HG02642 (cell line): ENCODE results near the gene SLC44A2.
"Not testable (repeated sequence)": the region's sequence is repeated elsewhere in the genome, so short reads cannot be mapped to it uniquely, and the experiment has no call there.

Experiments used
- ATAC-seq: cut with Tn5 transposase; IDR thresholded peaks from one replicate; pipeline ENCODE4 v1.9.1; 2021; ENCODE audit warnings: mild to moderate bottlenecking; ENCODE audit not compliant: unreplicated experiment, poor library complexity

Gene SLC44A2

GRCh38 chr19:10675214-10675613, 49.9 kb downstream of the SLC44A2 start:
- not testable (repeated sequence) for ATAC-seq

- no peak for ATAC-seq
Observed at GRCh38 chr19:10677751-10678150, 52.4 kb downstream of the SLC44A2 start.

- ATAC-seq: no peak
Observed at GRCh38 chr19:10678813-10679212, 53.5 kb downstream of the SLC44A2 start.

- no peak for ATAC-seq
Observed at GRCh38 chr19:10679743-10680142, 54.4 kb downstream of the SLC44A2 start.

GRCh38 chr19:10680545-10681135, 55.3 kb downstream of the SLC44A2 start:
- ATAC-seq: no peak

GRCh38 chr19:10681658-10682057, 56.3 kb downstream of the SLC44A2 start:
- ATAC-seq: no peak

- ATAC-seq: no peak
Observed at GRCh38 chr19:10682397-10683063, 57.2 kb downstream of the SLC44A2 start.

GRCh38 chr19:10683064-10683426, 57.7 kb downstream of the SLC44A2 start:
- no peak for ATAC-seq

- ATAC-seq: no peak
Observed at GRCh38 chr19:10683582-10683981, 58.2 kb downstream of the SLC44A2 start.

- no peak for ATAC-seq
Observed at GRCh38 chr19:10685210-10685609, 59.9 kb downstream of the SLC44A2 start.

GRCh38 chr19:10686193-10686592, 60.8 kb downstream of the SLC44A2 start:
- no peak for ATAC-seq

GRCh38 chr19:10686661-10687517, 61.5 kb downstream of the SLC44A2 start:
- no peak for ATAC-seq

GRCh38 chr19:10687518-10688288, 62.4 kb downstream of the SLC44A2 start:
- no peak for ATAC-seq

GRCh38 chr19:10688545-10689280, 63.4 kb downstream of the SLC44A2 start:
- ATAC-seq: no peak

- ATAC-seq: no peak
Observed at GRCh38 chr19:10690341-10690781, 65.0 kb downstream of the SLC44A2 start.

- ATAC-seq: no peak
Observed at GRCh38 chr19:10691178-10691881, 66.0 kb downstream of the SLC44A2 start.

- no peak for ATAC-seq
Observed at GRCh38 chr19:10691883-10692282, 66.5 kb downstream of the SLC44A2 start.

- ATAC-seq: no peak
Observed at GRCh38 chr19:10692673-10693264, 67.4 kb downstream of the SLC44A2 start.
